WTC11 (cell line): ENCODE data around the gene MRGPRX2. TPM values are rescaled to one million over a fixed set of nuclear protein-coding genes. Genes with fewer than 3 reads are reported as not detected.

Experiments used
- ATAC-seq: fragments of 200-7000 bp; cut with Tn5 transposase; 2 replicates; pipeline ENCODE4 v1.10.0; 2021; ENCODE audit warnings: mild to moderate bottlenecking, moderate library complexity
- CTCF ChIA-PET: fragments of 300-600 bp; sonication (Branson Sonifier 250); formaldehyde crosslinking; loops from one replicate; lab custom pipeline; 2021; ENCODE audit warnings: antibody characterized with exemption; lab: Charles Lee
- POLR2A ChIA-PET: fragments of 350-600 bp; sonication (Branson Sonifier 250); formaldehyde crosslinking; loops from one replicate; lab custom pipeline; 2021; ENCODE audit warnings: antibody characterized with exemption; lab: Charles Lee
- DNase-seq: peaks from one replicate; pipeline ENCODE4 v3.0.0; 2021; ENCODE audit warnings: low spot score
- H3K27ac Mint-ChIP-seq: 2 replicates; pipeline ENCODE4 v1.8.0; 2021; ENCODE audit warnings: mixed read lengths
- H3K27me3 Mint-ChIP-seq: 2 replicates; pipeline ENCODE4 v1.8.0; 2021; ENCODE audit warnings: low read depth, mild to moderate bottlenecking, moderate library complexity, mixed read lengths
- H3K36me3 Mint-ChIP-seq: 2 replicates; pipeline ENCODE4 v1.8.0; 2021; ENCODE audit warnings: mixed read lengths
- H3K4me1 Mint-ChIP-seq: 2 replicates; pipeline ENCODE4 v1.8.0; 2022; ENCODE audit warnings: mixed read lengths
- H3K4me3 Mint-ChIP-seq: 2 replicates; pipeline ENCODE4 v1.8.0; 2021; ENCODE audit warnings: mild to moderate bottlenecking, moderate library complexity, mixed read lengths
- H3K9me3 Mint-ChIP-seq: 2 replicates; pipeline ENCODE4 v1.8.0; 2021; ENCODE audit warnings: mixed read lengths
- E2F1 ChIP-seq: sonication (generic); formaldehyde crosslinking; IDR thresholded peaks from 2 replicates; pipeline ENCODE4 v1.8.0; 2022; ENCODE audit warnings: mild to moderate bottlenecking, missing genetic modification reagents
- FOXP4 ChIP-seq: sonication (generic); formaldehyde crosslinking; IDR thresholded peaks from 2 replicates; pipeline ENCODE4 v1.8.0; 2022; ENCODE audit warnings: mild to moderate bottlenecking, missing genetic modification reagents
- HMGXB4 ChIP-seq: sonication (generic); formaldehyde crosslinking; IDR thresholded peaks from 2 replicates; pipeline ENCODE4 v1.8.1; 2023; ENCODE audit warnings: mild to moderate bottlenecking, moderate library complexity, missing genetic modification reagents
- KAT7 ChIP-seq: sonication (generic); formaldehyde crosslinking; IDR thresholded peaks from 2 replicates; pipeline ENCODE4 v1.8.1; 2023; ENCODE audit warnings: missing genetic modification reagents, mild to moderate bottlenecking, borderline replicate concordance
- MAX ChIP-seq: sonication (generic); formaldehyde crosslinking; IDR thresholded peaks from 2 replicates; pipeline ENCODE4 v1.8.0; 2022; ENCODE audit warnings: mild to moderate bottlenecking, missing genetic modification reagents
- MYBL2 ChIP-seq: sonication (generic); formaldehyde crosslinking; IDR thresholded peaks from 2 replicates; pipeline ENCODE4 v1.8.1; 2023; ENCODE audit warnings: mild to moderate bottlenecking, moderate library complexity, missing genetic modification reagents
- NFE2L1 ChIP-seq: sonication (generic); formaldehyde crosslinking; IDR thresholded peaks from 2 replicates; pipeline ENCODE4 v1.8.1; 2023; ENCODE audit warnings: missing genetic modification reagents
- PRDM15 ChIP-seq: sonication (generic); formaldehyde crosslinking; IDR thresholded peaks from 2 replicates; pipeline ENCODE4 v1.8.0; 2022; ENCODE audit warnings: missing genetic modification reagents
- TP53 ChIP-seq: sonication (generic); formaldehyde crosslinking; IDR thresholded peaks from 2 replicates; pipeline ENCODE4 v1.8.1; 2023; ENCODE audit warnings: mild to moderate bottlenecking, missing genetic modification reagents
- ZBTB21 ChIP-seq: sonication (generic); formaldehyde crosslinking; IDR thresholded peaks from 2 replicates; pipeline ENCODE4 v1.8.1; 2023; ENCODE audit warnings: mild to moderate bottlenecking, missing genetic modification reagents, borderline replicate concordance
- ZNF232 ChIP-seq: sonication (generic); formaldehyde crosslinking; IDR thresholded peaks from 2 replicates; pipeline ENCODE4 v1.8.0; 2022; ENCODE audit warnings: mild to moderate bottlenecking, missing genetic modification reagents
- ZNF281 ChIP-seq: sonication (generic); formaldehyde crosslinking; IDR thresholded peaks from 2 replicates; pipeline ENCODE4 v1.8.0; 2023; ENCODE audit warnings: mild to moderate bottlenecking, missing genetic modification reagents
- ZNF416 ChIP-seq: fragments of 250-450 bp; sonication (Bioruptor Pico); IDR thresholded peaks from 2 replicates; pipeline ENCODE4 v1.9.0; 2021; ENCODE audit warnings: mild to moderate bottlenecking, inconsistent platforms
- ZNF423 ChIP-seq: fragments of 250-450 bp; sonication (Bioruptor Pico); IDR thresholded peaks from 2 replicates; pipeline ENCODE4 v2.1.2; 2022; ENCODE audit warnings: mild to moderate bottlenecking, moderate library complexity
- total RNA-seq: library from RNA; stranded (reverse); gene quantifications from 3 replicates; pipeline ENCODE4 v1.2.3, GENCODE V29; 2021
- TF ChIP-seq, protein P1 (sequence below): sonication (generic); formaldehyde crosslinking; IDR thresholded peaks from 2 replicates; pipeline ENCODE4 v1.8.1; 2022; ENCODE audit warnings: low read depth, mild to moderate bottlenecking, moderate library complexity, missing genetic modification reagents, borderline replicate concordance
- TF ChIP-seq, protein P2 (sequence below): fragments of 250-450 bp; sonication (Bioruptor Pico); IDR thresholded peaks from 2 replicates; pipeline ENCODE4 v1.9.0; 2021; ENCODE audit warnings: mild to moderate bottlenecking, borderline replicate concordance

Gene MRGPRX2
- total RNA-seq, 1 experiment from 2014 or later: not detected

- TF ChIP-seq KAT7 (CRISPR knock-in tag): no peak
- TF ChIP-seq FOXP4 (CRISPR knock-in tag): no peak
- no peak for TF ChIP-seq PRDM15 (CRISPR knock-in tag)
- no peak for TF ChIP-seq MYBL2 (CRISPR knock-in tag)
- no peak for TF ChIP-seq ZBTB21 (CRISPR knock-in tag)
- no peak for TF ChIP-seq MAX (CRISPR knock-in tag)
- TF ChIP-seq ZNF232: no peak
- no peak for TF ChIP-seq ZNF416
- TF ChIP-seq, protein P1, sequence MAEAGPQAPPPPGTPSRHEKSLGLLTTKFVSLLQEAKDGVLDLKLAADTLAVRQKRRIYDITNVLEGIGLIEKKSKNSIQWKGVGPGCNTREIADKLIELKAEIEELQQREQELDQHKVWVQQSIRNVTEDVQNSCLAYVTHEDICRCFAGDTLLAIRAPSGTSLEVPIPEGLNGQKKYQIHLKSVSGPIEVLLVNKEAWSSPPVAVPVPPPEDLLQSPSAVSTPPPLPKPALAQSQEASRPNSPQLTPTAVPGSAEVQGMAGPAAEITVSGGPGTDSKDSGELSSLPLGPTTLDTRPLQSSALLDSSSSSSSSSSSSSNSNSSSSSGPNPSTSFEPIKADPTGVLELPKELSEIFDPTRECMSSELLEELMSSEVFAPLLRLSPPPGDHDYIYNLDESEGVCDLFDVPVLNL: no peak
- no peak for TF ChIP-seq NFE2L1 (CRISPR knock-in tag)
- TF ChIP-seq, protein P2, sequence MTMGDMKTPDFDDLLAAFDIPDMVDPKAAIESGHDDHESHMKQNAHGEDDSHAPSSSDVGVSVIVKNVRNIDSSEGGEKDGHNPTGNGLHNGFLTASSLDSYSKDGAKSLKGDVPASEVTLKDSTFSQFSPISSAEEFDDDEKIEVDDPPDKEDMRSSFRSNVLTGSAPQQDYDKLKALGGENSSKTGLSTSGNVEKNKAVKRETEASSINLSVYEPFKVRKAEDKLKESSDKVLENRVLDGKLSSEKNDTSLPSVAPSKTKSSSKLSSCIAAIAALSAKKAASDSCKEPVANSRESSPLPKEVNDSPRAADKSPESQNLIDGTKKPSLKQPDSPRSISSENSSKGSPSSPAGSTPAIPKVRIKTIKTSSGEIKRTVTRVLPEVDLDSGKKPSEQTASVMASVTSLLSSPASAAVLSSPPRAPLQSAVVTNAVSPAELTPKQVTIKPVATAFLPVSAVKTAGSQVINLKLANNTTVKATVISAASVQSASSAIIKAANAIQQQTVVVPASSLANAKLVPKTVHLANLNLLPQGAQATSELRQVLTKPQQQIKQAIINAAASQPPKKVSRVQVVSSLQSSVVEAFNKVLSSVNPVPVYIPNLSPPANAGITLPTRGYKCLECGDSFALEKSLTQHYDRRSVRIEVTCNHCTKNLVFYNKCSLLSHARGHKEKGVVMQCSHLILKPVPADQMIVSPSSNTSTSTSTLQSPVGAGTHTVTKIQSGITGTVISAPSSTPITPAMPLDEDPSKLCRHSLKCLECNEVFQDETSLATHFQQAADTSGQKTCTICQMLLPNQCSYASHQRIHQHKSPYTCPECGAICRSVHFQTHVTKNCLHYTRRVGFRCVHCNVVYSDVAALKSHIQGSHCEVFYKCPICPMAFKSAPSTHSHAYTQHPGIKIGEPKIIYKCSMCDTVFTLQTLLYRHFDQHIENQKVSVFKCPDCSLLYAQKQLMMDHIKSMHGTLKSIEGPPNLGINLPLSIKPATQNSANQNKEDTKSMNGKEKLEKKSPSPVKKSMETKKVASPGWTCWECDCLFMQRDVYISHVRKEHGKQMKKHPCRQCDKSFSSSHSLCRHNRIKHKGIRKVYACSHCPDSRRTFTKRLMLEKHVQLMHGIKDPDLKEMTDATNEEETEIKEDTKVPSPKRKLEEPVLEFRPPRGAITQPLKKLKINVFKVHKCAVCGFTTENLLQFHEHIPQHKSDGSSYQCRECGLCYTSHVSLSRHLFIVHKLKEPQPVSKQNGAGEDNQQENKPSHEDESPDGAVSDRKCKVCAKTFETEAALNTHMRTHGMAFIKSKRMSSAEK: no peak
- TF ChIP-seq TP53 (CRISPR knock-in tag): no peak
- no peak for TF ChIP-seq E2F1
- TF ChIP-seq HMGXB4 (CRISPR knock-in tag): no peak
- TF ChIP-seq ZNF423: no peak
- no peak for TF ChIP-seq ZNF281 (CRISPR knock-in tag)
- no peak overlapping the region for H3K27ac Mint-ChIP-seq
- H3K9me3 Mint-ChIP-seq: peaks cover 33% of the 10 kb centered on the region
- ATAC-seq: no peak
- ChIA-PET CTCF (no interaction called here), POLR2A (no interaction called here)
- no peaks in the 10 kb centered on the region; the same call in 1 of the 2 replicates for H3K4me1 Mint-ChIP-seq
- DNase-seq: no peak
- peaks cover 10% of the 10 kb centered on the region for H3K27me3 Mint-ChIP-seq
- H3K36me3 Mint-ChIP-seq: no peaks in the 10 kb centered on the region; the same call in 1 of the 2 replicates
- H3K4me3 Mint-ChIP-seq: no peak overlapping the region
Measured at GRCh38 chr11:19049351-19049750, 11.2 kb downstream of the MRGPRX2 start.
